GM12878 (cell line): ENCODE results near the gene MYL1.

ENCODE experiments used
- ASH2L ChIP-seq: fragments of 300-600, 200-600 bp; sonication (generic); IDR thresholded peaks from 2 replicates; pipeline ENCODE4 v1.6.1; 2017; ENCODE audit warnings: low read depth, mild to moderate bottlenecking, borderline replicate concordance
- CBX5 ChIP-seq: sonication (generic); IDR thresholded peaks from 2 replicates; pipeline ENCODE4 v1.6.1; 2016; ENCODE audit warnings: low read depth, moderate library complexity, mild to moderate bottlenecking, inconsistent platforms
- EZH2 ChIP-seq: IDR thresholded peaks from 2 replicates; pipeline ENCODE4 v1.6.1; 2012; ENCODE audit warnings: low read depth, mild to moderate bottlenecking, control low read depth, inconsistent platforms, low read length, borderline replicate concordance; ENCODE audit not compliant: control insufficient read depth
- MTA2 ChIP-seq: fragments of 450-650 bp; IDR thresholded peaks from 2 replicates; pipeline ENCODE4 v1.6.1; 2016; ENCODE audit warnings: low read depth, mild to moderate bottlenecking, moderate library complexity
- PAX5 ChIP-seq: IDR thresholded peaks from 2 replicates; pipeline ENCODE4 v1.6.1; 2011; ENCODE audit warnings: low read depth, low read length, borderline replicate concordance
- RB1 ChIP-seq: fragments of 450-650 bp; formaldehyde crosslinking; IDR thresholded peaks from 2 replicates; pipeline ENCODE4 v1.6.1; 2017; ENCODE audit warnings: mild to moderate bottlenecking, borderline replicate concordance
- SIN3A ChIP-seq: IDR thresholded peaks from 2 replicates; pipeline ENCODE4 v1.6.1; 2012; ENCODE audit warnings: low read depth, low read length, improper control_type of control experiment
- ZNF384 ChIP-seq: IDR thresholded peaks from 2 replicates; pipeline ENCODE4 v1.6.1; 2012; ENCODE audit warnings: low read depth, mild to moderate bottlenecking, low read length, improper control_type of control experiment, borderline replicate concordance
- TF ChIP-seq, protein P1 (sequence below), 3 experiments: IDR thresholded peaks in 2 of 3; conservative IDR thresholded peaks in 1 of 3; 2 replicates each; pipeline ENCODE4 v1.5.1; 2011; ENCODE audit warnings: low read depth in 3 of 3, low read length in 3 of 3, mild to moderate bottlenecking in 3 of 3, control low read depth in 2 of 3, moderate library complexity in 2 of 3, inconsistent platforms in 1 of 3, mixed read lengths in 1 of 3; ENCODE audit not compliant: control insufficient read depth in 2 of 3, insufficient read depth in 1 of 3; ENCODE audit errors: extremely low read depth in 1 of 3
- TF ChIP-seq, protein P2 (sequence below): fragments of 150-350 bp; IDR thresholded peaks from 2 replicates; pipeline ENCODE4 v1.6.1; 2016; ENCODE audit warnings: low read depth, low read length
- TF ChIP-seq, protein P3 (sequence below): IDR thresholded peaks from 2 replicates; pipeline ENCODE4 v1.6.1; 2011; ENCODE audit warnings: low read depth, mild to moderate bottlenecking, low read length, moderate library complexity, borderline replicate concordance; ENCODE audit errors: extremely low read depth

DNA sequence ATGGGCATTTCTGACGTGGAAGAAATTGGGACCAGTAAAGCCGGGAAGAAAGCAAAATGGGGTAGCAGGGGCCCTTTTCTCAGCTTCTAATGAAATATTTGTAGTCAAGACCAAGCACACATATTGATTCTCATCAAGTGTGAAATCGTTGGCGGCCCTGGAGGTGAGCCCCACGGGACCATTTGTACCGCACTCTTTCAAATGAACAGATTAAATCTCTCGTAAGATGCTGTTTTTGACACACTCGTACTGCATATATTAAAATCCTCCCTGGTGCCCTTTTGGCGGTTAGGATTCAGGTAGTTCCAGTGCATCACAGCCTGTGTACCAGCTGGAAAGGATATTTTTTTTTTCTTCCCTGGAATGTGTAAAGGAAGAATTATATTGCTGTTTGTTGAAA, 9.9 kb upstream of the MYL1 start:
- no peak for TF ChIP-seq EZH2
- no peak for TF ChIP-seq SIN3A
- no peak for TF ChIP-seq PAX5
- no peak for TF ChIP-seq RB1
- TF ChIP-seq, protein P1, sequence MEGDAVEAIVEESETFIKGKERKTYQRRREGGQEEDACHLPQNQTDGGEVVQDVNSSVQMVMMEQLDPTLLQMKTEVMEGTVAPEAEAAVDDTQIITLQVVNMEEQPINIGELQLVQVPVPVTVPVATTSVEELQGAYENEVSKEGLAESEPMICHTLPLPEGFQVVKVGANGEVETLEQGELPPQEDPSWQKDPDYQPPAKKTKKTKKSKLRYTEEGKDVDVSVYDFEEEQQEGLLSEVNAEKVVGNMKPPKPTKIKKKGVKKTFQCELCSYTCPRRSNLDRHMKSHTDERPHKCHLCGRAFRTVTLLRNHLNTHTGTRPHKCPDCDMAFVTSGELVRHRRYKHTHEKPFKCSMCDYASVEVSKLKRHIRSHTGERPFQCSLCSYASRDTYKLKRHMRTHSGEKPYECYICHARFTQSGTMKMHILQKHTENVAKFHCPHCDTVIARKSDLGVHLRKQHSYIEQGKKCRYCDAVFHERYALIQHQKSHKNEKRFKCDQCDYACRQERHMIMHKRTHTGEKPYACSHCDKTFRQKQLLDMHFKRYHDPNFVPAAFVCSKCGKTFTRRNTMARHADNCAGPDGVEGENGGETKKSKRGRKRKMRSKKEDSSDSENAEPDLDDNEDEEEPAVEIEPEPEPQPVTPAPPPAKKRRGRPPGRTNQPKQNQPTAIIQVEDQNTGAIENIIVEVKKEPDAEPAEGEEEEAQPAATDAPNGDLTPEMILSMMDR (IDR thresholded peaks at IDR 0.05 in 2 of 3, conservative IDR thresholded peaks at IDR 0.05 in 1 of 3; ENCODE audit: control insufficient read depth in 2 of 3, extremely low read depth in 1 of 3, insufficient read depth in 1 of 3, low read depth in 3 of 3, low read length in 3 of 3), result no peak
- no peak for TF ChIP-seq ASH2L
- TF ChIP-seq, protein P2, sequence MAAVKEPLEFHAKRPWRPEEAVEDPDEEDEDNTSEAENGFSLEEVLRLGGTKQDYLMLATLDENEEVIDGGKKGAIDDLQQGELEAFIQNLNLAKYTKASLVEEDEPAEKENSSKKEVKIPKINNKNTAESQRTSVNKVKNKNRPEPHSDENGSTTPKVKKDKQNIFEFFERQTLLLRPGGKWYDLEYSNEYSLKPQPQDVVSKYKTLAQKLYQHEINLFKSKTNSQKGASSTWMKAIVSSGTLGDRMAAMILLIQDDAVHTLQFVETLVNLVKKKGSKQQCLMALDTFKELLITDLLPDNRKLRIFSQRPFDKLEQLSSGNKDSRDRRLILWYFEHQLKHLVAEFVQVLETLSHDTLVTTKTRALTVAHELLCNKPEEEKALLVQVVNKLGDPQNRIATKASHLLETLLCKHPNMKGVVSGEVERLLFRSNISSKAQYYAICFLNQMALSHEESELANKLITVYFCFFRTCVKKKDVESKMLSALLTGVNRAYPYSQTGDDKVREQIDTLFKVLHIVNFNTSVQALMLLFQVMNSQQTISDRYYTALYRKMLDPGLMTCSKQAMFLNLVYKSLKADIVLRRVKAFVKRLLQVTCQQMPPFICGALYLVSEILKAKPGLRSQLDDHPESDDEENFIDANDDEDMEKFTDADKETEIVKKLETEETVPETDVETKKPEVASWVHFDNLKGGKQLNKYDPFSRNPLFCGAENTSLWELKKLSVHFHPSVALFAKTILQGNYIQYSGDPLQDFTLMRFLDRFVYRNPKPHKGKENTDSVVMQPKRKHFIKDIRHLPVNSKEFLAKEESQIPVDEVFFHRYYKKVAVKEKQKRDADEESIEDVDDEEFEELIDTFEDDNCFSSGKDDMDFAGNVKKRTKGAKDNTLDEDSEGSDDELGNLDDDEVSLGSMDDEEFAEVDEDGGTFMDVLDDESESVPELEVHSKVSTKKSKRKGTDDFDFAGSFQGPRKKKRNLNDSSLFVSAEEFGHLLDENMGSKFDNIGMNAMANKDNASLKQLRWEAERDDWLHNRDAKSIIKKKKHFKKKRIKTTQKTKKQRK, result no peak
- no peak for TF ChIP-seq ZNF384
- no peak for TF ChIP-seq CBX5
- TF ChIP-seq, protein P3, sequence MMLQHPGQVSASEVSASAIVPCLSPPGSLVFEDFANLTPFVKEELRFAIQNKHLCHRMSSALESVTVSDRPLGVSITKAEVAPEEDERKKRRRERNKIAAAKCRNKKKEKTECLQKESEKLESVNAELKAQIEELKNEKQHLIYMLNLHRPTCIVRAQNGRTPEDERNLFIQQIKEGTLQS, result no peak
- no peak for TF ChIP-seq MTA2
